Stimulated activated CD8-positive, alpha-beta memory T cell treated with anti-CD3 and anti-CD28 coated beads, Interleukin-7, amount 100 ng/mL, for 24 hours (primary cell): Measurements from ENCODE around the gene ARHGAP23.
"Not testable (repeated sequence)": the region's sequence is repeated elsewhere in the genome, so short reads cannot be mapped to it uniquely, and the experiment has no call there.

ENCODE experiments used
- DNase-seq: peaks from one replicate; pipeline ENCODE4 v3.0.0-alpha.2; 2020; ENCODE audit warnings: low read depth

ARHGAP23 gene

DNA sequence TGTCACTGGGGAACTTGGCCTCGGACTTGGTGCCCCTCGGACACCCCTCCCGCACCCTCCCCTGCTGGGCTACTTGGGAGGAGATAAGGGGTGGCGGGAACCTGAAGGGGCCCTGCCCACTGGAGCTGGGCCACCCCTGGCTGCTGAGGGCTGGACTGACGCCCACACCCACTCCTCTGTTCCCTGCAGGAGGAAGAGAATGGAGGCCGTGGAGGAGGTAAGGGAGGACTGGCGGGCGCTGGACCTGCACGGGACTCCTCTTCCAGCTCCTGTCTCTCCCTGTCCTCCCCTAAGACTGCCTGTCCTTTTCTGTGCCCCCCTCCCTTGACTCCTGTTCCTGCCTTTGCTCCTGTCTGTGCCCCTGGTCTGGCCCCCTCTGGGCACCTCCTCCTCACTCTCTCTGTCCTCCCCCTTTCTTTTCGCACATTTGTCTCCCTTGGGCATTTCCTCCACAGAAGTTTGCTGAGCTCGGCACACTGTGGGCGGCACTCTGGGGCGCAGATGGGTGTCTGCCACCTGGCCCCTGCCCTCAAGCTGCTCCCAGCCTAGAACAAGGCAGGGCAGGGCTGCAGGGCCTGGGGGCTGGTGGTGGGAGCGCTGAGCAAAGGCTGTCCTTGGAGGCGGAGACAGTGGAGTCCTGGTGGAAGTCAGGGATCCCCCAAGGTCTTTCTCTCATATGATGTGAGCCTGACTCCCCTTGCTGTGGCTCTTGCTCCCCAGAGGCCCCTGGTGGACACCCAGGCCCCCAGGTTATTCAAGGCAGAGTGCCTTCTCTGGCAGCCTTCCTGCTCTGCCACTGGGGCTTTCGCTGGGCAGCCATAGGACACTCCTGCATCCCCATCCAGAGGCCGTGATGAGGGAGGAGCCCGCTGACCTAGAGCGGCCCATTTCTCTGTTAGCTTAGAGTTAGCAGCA lies 32.7 kb downstream of the ARHGAP23 start:
- no peak for DNase-seq

DNA sequence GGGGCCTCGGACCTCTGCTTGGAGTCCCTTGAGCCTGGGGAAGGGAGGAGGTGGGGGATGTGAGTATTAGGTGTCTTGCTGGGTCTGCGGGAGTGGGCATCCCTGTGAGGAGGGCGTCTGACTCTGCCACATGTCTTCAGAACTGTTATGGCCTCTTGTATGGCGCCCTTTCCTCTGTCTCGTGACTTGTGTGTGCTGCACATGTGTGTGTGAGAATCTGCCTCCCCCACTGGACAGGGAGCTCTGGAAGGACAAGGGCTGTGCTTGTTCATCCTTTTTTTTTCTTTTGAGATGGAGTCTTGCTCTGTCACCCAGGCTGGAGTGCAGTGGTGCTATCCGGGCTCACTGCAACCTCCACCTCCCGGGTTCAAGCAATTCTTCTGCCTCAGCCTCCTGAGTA lies 33.4 kb downstream of the ARHGAP23 start:
- DNase-seq: no peak

DNA sequence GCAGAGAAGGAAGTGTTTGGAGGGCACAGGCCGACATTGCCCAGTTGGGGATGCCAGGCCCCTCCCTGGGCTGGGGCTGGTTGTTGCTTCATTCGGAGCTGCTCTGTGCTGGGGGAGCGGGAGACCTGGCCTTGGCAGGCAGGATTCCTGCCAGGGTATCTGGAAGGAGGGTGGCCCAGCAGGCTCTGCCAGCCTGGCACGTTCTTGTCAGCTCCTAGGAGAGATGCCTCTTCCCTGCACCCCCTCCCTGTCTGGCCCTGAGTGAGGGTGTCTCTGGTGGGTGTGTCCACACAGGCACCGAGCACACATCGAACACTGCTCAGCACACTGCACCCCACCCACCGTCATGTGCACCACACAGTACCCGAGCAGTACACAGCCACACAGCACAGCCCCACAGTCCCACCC lies 35.2 kb downstream of the ARHGAP23 start:
- no peak for DNase-seq

DNA sequence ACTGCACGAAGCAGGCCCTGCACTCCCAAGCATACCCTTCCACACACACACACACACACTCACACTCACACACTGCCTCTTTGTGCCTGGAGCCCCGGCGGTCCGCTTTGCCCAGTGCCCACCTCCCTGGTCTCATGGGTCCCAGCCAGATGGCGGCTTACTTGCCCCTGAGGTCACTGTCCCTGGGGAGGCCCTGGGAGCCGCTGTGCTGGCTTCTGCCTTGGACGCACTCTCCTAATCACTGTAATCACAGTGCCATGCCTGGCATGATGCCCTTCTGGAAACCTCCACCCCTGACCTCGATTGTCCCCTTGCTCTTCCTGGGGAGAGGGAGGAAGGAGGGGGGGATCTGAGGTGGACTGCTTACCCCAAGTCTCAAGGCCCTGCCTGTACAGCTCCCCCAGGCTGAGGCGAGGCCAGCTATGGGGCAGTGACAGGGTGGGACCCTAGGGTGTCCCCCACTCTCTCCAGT lies 36.0 kb downstream of the ARHGAP23 start:
- DNase-seq: no peak

DNA sequence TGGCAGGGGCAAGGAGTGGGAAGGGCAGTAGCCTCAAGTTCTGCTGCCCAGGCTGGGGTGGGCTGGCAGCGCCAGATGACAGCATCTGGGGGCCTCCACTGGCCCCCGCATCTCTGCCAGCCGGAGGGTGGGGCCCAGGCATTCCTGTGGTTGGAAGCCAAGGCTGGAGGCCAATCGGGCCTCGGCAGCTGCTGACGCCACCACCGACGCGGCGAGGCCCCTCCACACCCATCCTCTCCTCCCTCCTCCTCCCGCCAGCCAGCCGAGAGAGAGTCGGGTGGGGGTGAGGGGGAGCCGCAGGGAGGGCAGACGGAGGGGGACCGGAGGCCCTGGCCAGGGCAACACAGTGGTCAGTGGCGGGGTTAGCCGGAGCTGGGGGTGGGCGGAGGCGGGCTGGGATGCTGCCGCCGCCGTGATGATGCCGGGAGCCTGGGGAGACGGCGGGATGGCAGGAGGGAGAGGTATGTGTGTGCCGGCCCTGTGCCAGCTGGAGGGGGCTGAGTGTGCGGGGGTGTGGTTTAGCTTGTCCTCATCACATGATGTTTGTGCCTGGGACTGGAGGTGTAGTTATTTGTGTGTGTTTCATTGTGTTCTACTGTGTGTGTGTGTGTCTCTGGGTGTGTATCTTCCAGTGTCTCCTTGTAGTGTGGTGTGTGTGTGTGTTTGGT lies 36.6 kb downstream of the ARHGAP23 start:
- no peak for DNase-seq

DNA sequence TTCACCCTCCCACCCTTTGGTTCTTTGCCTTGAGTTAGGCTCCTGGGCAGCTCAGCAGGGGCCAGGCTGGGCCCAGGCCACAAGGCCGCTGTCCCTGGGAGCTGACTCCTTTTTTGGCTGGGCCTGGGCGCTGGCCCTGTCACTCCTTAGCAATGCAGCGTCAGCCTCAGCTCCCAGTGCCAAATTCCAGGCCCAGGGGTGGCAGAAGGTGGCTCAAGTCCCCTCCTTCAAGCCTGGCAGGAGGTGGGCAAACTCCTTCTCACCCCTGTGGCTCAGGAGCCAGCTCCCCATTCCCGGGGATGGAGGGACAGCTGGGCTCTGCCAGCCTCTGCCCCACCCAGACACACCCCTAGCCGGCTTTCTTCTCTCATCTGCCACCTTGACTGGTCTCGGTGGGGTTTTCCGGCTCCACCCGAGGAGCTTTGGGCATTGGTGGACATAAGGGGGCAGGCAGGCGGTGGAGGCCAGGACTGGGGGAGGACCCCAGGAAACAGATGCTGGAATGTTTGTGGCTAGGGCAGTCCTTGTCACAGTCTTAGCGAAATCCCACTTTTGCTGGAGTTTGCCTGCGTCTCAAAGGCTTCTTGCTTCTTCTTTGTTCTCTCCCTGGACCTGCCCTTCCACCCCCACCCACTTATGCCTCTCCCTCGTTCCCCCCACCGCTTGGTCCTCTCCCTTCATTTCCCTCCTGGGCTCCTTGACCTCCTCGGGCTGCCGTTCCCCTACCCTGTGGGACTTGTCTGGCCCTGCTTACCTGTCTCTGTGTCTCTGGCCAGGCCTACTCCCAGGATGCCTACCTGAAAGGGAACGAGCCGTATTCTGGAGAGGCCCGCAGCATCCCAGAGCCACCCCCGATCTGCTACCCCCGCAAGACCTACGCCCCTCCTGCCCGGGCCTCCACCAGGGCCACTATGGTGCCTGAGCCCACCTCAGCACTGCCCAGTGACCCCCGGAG lies 37.4 kb downstream of the ARHGAP23 start:
- no peak for DNase-seq

DNA sequence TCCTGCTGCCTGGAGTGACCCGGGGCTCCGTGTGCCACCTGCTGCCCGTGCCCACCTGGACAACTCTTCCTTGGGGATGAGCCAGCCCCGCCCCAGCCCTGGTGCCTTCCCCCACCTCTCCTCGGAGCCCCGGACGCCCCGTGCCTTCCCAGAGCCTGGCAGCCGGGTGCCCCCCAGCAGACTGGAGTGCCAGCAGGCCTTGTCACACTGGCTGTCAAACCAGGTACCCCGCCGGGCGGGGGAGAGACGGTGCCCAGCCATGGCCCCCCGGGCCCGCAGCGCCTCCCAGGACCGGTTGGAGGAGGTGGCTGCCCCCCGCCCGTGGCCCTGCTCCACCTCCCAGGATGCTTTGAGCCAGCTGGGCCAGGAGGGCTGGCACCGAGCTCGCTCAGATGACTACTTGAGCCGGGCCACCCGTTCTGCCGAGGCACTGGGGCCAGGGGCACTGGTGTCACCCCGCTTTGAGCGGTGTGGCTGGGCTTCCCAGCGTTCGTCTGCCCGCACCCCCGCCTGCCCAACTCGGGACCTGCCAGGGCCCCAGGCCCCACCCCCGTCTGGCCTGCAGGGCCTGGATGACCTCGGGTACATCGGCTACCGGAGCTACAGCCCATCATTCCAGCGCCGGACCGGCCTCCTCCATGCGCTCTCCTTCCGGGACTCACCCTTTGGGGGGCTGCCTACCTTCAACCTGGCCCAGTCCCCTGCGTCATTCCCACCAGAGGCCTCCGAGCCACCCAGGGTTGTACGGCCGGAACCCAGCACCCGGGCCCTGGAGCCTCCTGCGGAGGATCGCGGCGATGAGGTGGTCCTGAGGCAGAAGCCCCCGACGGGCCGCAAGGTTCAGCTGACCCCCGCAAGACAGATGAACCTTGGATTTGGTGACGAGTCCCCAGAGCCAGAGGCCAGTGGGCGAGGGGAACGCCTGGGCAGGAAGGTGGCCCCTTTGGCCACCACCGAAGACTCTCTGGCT lies 38.4 kb downstream of the ARHGAP23 start:
- no peak for DNase-seq

DNA sequence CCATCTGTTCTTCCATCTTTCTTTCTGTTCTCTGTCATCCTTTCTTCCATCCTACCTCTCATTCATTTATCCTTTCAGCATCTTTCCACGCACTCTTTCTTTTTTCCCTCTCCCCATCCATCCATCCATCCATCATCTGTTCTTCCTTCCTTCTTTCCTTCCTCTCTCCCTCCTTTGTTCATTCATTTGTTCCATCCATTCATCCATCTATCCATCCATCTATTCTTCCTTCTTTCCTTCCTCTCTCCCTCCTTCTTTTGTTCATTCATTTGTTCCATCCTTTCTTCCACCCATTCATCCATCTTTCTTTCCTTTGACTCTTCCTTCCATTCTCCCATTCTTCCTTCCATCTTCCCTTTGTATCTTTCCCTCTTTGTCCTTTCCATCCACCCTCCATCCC lies 39.2 kb downstream of the ARHGAP23 start:
- DNase-seq: no peak

DNA sequence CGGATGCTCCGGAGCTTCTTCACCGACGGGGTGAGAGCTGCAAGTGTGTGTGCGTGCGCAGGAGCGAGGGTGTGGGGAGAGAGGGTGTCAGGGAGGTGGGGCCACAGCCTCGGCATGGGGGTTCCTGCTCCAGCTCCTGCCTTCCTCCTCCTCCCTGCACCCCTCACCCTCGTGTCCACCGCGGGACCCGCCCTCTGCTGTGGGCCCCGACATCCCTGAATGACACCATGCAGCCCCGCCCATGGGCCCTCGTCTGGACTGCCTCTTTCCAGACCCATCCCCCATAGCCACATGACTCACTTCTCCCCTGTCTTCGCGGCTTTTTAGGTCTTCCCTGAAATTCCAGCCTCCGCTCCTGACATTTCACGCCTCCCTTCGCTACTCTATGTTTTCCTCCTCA lies 41.6 kb downstream of the ARHGAP23 start:
- no peak for DNase-seq

DNA sequence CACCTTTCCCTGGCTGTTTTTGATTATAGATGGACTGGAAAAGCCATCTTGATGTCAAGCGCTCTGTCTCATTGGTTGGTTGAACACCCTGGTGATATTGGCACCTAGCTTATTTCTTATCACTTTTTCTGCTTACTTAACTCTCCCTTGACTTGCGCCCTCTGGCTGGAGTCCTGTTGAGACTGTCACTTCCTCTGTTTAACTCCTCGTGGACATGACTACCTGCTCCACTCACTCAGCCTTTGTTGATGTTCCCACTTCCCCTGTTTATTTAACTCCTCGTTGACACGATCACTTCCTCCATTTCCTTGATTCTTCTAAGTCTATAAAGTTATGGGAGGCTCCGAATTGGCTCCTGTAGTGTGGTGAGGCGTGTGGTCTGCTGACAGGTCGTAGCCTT lies 43.0 kb downstream of the ARHGAP23 start:
- not testable (repeated sequence) for DNase-seq

DNA sequence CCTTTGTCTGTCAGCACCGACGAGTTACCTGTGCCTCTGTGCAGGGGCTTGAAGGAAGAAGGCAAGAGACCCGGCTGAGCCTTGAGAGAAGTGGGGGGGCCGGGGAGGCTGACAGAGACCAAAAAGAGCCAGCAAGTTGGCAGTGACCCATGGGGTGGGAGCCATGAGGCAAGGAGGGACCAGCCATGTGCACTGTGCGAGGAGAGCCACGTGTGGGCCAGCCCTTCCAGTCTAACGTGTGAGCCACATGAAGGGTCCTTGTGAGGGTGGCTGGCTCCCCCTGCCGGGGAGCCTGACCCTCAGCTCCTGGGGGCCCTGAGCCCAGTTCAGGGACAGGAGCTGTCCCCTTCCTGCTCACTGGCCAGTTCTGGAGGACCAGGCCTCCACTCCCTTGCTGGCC lies 46.4 kb downstream of the ARHGAP23 start:
- not testable (repeated sequence) for DNase-seq

DNA sequence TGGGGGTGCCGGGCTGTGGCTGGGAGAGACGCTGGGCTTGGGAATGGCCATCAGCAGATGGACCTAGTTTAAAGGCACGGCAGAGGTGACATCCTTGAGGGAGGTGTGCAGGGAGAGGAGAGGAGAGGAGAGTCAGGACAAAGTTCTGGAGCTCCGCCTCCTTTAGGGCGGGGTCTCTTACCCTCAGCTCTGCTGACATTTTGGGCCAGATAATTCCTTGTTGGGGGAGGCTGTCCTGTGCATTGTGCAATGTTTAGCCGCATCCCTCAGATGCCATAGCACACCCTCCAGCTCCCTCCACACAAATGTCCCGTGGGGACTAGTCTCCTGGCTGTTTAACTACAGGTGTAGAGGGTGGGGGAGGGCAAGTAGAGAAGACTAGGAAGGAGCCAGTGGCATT lies 48.3 kb downstream of the ARHGAP23 start:
- DNase-seq: no peak

DNA sequence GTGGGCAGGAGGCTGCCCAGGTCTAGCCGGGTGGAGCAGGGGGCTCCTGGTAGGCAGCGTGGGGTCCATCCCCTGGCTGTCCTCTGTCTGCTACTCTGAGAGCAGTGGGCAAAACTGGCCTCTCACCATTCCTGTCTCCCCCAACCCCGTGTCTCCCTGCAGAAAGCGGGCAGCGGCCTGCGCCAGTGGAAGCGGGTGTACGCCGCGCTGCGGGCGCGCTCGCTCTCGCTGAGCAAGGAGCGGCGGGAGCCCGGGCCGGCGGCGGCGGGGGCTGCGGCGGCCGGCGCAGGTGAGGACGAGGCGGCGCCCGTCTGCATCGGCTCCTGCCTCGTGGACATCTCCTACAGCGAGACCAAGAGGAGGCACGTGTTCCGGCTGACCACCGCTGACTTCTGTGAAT lies 49.2 kb downstream of the ARHGAP23 start:
- DNase-seq: not testable (repeated sequence)

DNA sequence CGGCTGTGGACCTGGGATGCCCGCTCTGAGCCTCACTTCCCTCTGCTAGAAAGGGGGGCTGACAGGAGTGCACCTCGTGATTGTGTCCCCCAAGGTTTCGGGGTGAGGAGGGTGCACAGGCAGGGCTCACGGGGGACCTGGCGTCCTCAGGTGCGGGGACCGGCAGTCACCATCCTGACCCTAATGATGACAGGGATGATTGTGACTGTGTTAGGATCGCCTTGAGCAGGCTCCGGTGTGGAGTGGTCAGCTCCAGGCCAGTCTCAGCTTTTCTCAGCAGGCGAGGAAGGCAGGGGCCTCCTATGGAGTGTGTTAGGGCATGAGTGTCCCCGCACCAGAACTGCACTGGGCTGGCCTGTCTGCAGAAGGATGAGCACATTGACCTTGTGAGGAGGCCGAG lies 49.7 kb downstream of the ARHGAP23 start:
- not testable (repeated sequence) for DNase-seq

DNA sequence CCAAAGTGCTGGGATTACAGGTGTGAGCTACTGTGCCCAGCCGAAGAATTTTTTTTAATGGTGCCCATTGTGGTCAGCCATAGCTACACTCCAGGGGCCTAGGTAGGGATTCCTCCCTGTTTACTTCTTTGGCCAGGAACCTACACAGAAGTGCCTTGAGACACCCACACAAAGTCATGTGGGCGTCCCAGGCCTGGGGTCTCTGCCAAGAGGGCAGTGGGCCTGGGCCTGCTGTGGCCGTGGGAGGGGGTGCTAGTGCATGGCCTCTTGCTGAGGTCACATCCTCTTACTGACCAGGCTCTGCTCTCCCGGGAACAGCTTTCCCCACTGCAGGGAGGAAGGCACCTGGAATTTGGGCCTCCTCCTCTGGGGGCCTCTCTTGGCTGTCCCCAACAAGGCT lies 50.4 kb downstream of the ARHGAP23 start:
- not testable (repeated sequence) for DNase-seq

DNA sequence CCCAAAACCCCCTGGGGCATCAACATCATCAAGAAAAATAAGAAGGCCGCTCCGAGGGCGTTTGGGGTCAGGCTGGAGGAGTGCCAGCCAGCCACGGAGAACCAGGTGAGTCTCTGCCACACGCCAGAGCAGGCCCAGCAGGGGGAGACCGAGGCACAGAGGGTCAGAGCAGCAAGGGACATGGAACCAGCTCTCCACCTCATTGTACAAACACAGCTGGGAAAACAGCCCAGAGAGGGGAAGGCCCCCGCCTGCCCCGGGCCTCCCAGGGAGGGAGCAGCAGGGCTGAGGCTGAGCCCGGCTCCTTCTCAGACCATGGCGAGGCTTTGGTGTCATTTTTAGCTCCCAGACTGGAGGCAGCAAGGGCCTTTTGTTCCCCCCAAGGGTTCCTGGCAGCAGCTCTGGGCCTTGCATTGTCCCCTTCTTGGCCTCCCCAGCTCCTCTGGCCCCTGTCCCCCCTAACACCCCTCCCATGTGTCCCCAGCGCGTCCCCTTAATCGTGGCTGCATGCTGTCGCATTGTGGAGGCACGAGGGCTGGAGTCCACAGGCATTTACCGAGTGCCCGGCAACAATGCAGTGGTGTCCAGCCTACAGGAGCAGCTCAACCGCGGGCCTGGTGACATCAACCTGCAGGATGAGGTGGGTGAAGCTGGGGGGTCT lies 53.9 kb downstream of the ARHGAP23 start:
- not testable (repeated sequence) for DNase-seq

DNA sequence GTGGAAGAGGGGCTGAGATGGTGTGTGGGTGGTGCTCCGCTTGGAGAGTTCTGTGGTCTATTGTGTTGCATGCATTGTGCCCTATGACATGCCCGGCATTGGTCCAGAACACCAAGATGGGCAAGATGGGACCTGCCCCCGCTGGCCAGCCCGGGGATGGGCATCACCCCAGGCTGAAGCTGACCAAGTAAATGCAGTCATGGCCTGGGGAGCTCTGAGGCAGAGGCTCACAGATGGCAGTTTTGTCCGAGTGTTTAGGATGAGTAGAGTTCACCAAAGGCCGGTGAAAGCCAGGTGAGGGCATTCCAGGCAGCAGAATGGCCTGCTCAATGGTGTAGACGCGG lies 54.4 kb downstream of the ARHGAP23 start:
- not testable (repeated sequence) for DNase-seq

DNA sequence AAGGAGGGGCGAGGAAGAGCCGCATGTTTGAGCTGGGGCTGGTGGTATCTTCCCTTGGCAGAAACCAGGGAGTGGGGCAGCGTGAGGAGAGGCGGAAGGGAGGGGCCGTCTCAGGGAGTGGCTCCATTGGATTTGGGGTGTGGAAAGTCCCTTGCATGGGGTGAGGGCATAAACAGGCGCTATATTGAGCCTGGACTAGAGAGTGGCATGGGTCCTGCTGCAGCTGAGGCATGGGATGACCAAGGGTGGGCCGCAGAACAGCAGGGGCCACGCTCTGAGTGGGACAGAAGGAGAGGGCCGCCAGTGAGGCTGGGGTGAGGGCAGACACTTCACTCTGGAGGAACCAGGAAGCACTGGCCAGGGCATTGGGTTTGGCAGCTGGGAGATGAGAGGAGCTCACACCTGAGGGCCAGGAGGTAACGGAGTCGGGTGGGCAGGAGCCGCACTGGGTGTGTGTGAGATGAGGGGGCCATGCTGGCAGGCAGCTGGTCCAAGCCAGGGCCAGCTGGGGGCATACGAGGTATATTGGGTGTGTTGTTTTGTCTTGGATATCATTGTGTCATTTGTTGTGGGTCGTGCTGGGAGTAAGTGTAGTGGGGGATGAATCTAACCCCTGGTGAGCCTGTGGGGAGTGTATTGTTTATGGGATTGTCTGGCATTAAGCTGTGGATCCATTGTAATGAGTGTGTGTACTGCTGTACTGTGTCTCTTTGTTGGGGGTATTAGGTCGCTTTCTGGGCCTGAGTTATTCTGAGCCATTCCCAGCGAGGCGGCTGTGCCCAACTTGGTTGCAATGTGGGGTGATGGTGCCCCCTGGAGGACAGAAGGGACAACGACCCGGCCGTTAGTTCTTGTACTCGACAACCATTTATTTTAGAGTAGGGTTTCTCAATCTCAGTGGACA lies 56.2 kb downstream of the ARHGAP23 start:
- peak; percentile 47 for DNase-seq

DNA sequence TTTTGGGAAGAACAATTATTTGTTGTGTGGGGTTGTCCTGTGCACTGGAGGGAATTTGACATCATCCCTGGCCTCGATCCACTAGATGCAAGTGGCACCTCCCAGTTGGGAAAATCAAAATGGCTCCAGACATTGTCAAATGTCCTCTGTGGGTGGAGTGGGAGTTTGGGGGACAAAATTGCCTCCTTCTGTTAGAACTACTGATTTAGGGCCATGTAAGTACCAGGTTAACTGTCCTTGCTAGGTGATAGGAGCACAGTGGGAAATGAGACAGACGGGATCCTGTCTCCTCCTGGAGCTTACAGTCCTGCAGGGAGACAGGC lies 56.8 kb downstream of the ARHGAP23 start:
- no peak for DNase-seq
